NCI-H460 (cell line): ENCODE data around the gene EXOC2. TPM values are rescaled to one million over a fixed set of nuclear protein-coding genes. Genes with fewer than 3 reads are reported as not detected.
"Not testable (repeated sequence)": the region's sequence is repeated elsewhere in the genome, so short reads cannot be mapped to it uniquely, and the experiment has no call there.

Experiments
- DNase-seq: peaks from one replicate; pipeline ENCODE4 v3.0.0-alpha.2; 2016; ENCODE audit warnings: low read depth; ENCODE audit errors: extremely low read depth
- total RNA-seq: library from RNA; depleted of rRNA; stranded (reverse); fragments of >200 nt; shearing (Covaris generic); gene quantifications from 2 replicates; pipeline ENCODE4 v1.2.3, GENCODE V29; 2014

The EXOC2 gene
- total RNA-seq, 1 experiment from 2014 or later, result 28.8 TPM

- DNase-seq, result no peak
Observed at GRCh38 chr6:711925-712324, 19.0 kb upstream of the EXOC2 start.

DNA sequence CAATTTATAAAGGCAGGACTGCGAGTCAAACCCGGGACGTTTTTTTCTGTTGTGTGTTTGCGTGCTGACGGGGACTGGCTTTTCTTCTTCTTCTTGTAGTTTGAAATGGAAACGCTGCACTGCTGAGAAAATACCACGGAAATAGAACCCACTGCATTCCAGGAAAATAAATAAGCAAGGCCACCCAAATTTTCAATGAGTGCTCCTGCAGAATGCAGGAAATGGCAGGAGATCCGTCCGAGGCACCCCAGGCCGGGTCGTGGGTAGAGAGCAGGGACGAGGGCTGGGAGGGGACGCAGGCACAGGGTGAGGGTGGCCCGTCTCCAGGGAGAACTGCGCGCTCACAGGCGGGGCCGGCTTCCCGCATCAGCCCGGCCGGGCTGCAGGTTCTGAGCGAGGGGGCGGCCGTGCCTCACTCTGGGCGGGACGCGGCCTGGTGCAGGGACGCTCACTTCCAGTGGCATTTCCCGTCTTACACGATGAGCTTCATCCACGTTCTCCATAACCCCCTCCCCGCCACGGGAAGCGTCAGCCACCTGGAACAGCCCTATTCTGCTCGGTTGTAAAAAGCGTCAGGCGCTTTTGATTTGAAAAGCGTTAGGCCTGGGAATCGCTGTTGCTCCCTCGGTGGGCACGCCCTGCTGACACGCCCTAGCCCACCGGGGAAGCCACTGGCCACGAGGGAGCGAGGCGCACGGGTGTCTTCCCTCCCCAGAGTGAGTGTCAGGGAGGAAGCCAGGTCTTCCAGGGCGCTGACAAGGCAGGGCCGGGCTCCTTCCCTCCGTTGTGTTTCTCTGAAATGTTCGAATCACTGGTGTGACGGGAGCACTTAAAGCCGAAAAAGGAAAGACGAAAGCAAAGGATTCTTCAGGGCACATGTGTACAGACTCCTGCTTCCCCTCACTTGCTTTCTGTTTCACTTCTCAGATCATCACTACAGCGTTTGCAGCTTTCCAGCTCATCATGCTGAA lies 17.9 kb upstream of the EXOC2 start:
- DNase-seq, result peak; percentile 20

DNA sequence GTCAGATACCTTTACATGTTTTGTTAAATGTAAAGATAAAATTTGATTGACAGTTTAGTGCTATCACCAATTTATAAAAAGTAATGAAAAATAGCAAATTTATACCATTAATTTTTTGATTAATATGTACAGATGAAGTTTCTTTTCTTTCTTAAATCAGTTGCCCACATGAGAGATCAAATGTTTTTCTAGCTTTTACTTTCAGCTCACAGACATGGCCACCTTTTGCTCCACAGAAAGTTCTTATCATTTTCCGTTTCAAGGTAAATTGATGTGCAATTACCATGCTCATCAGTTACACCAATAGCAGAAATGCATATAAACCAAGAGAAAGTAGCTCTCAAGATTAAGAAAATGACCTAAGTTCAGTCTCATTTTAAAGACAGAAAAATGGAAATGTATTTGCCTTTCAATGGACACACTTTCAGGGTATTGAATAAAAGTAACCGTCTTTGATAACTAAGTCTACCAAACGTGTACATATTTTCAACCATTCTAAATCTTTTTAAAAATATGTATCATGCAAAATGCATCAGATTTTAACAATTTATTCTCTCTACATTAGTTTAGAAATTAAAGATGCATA lies 16.6 kb upstream of the EXOC2 start:
- no peak for DNase-seq

DNA sequence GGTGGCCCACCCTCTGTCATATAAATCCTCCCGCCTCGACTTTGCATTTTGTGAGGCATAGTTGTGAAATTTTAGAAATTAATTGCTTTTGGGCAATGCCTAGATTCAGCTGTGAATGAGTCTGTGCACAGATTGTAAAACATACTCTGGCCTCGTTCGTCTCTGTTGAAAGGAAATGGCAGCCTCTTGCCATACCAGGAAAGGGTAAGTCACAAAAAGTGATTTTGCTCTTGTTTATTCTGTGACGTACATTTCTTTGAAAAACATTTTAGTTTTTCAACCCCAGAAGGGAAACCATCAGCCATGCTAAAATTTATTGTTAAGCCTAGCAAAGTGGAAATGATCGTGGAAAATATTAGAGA lies 15.3 kb upstream of the EXOC2 start:
- no peak for DNase-seq

DNA sequence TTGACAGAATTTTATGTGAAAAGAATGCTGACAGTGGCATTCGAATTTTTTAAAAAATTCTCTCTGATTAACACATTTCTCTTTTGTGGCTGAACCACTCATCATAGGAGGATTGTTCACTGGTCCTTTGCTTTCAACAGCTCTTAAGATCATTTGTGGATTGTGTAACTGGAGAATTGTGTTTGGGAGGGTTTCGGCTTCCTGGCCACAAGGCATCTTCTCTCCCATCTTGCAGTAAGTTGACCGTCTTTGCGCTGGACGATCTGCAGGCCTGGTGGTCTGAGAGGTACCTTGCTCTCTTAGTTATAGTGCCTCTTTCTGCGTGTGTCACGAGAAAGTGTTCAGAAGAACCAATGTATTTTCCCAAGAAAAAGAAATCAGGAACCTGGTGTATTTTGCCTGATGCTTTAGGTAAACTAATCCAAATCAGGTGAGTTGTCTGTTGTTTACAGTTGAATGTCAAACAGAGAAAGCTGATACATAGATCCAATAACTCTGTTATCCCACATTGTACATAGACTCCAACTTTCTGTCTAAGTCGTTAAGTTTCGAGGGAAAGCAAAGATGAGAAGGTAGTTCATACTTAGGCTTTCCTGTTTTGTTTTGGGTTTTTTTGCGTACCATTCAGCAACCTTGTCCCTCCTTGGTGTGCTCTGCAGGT lies 14.8 kb upstream of the EXOC2 start:
- DNase-seq, result no peak

- no peak for DNase-seq
Observed at GRCh38 chr6:706819-707381, 14.0 kb upstream of the EXOC2 start.

DNA sequence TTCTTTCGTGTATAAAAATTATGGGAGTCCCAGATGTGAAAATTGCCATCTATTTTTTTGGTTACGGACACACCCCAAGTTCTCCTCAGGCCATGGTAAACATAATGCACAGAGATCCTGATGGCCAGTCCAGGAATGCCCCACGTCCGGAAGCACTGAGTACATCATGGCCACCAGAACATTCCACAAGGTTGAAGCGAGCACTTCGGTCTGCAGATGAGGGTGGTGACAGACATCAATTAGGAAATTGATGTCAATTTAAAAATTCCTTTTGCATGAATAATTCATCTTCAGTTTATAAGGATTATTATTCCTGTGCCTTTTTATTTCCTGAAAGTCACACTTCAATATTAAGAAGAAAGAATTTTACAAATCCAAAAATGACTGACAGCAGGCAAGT lies 13.2 kb upstream of the EXOC2 start:
- no peak for DNase-seq

- no peak for DNase-seq
Observed at GRCh38 chr6:705047-705446, 12.1 kb upstream of the EXOC2 start.

DNA sequence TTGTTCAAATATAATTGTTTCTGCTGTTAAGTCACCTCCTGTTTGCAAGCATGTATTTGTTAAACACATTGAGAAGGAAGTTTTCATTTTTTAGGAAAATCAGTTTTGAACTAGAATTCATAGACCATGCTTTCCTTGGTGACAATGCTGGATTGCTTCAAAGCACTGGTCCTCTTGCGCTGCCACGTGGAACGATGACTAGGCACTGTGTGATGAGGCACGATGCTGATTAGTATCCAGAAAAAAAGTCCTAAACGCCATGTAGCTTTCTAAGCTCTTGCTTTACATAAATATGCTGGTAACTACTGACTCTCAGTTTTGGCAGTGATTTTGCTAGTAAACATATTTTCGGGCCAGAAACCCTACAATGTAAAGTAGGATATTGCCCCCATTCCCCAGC lies 11.1 kb upstream of the EXOC2 start:
- DNase-seq, result no peak

GRCh38 chr6:703552-703951 lies 10.6 kb upstream of the EXOC2 start:
- DNase-seq, result no peak

- DNase-seq, result no peak
Observed at GRCh38 chr6:701700-702479, 9.0 kb upstream of the EXOC2 start.

DNA sequence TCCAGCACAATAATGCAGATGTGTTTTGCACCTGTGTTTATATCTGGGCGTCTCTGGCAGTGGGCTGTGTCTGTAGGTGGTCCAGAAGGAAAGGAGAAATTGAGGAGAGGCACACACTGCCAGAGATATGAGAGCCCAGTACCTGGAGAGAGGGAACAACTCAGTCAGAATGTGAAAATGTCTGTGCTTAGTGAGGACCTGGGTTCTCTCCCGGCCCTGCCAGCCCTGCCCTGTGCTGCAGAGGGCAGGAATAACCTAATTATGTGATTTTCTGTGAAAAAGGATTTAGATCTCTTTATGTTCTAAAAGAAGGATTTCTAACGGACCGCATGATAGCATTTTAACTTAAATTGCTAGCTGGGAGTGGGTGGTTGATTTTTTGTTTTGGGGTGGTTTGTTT lies 8.3 kb upstream of the EXOC2 start:
- no peak for DNase-seq

DNA sequence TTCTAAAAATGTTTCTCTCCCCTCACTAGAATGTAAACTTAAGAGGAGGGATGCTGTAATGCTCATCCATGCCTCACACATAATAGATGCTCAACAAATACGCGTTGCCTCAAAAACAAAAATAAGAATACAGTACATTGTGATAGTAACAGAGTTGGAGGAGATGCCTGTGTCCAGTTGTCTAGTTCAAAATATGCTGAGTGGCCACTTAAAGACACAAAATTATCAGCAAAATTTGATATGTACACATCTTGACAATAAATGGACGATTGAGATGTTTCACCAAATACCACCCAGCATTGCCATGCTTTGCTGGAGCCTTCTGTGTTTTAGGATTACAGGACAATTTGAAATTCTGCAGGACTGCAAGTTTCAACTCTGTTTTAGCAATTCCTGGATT lies 7.6 kb upstream of the EXOC2 start:
- no peak for DNase-seq

GRCh38 chr6:699319-699718 lies 6.4 kb upstream of the EXOC2 start:
- DNase-seq, result no peak

GRCh38 chr6:694431-695126 lies 1.6 kb upstream of the EXOC2 start:
- not testable (repeated sequence) for DNase-seq

- DNase-seq, result no peak
Observed at GRCh38 chr6:693723-694009, 727 bp upstream of the EXOC2 start.

DNA sequence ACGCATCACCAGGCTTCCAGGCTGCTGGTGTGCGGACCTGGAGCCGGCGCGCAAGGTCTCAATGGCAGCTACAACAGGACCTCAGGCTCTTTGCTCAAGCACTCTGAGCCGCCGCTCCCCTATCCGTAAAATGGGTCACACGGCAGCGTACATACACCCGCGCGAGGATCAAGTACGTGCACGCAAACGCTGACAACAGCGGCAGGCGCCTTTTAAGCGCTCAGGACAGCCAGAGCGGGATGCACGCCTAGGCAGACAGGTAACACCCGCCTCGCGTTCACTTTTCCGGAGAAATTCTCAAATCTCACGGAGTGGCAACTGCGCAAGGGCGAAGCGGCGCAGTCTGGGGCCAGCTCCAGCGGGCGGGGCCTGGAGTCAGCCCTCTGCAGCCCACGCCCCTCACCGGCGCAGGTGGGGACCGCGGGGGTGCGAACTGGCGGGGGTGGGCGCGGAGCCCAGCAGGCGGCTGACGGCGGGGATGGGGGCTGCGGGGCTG lies 535 bp downstream of the EXOC2 start:
- no peak for DNase-seq

GRCh38 chr6:689223-689622 lies 3.7 kb downstream of the EXOC2 start:
- no peak for DNase-seq

DNA sequence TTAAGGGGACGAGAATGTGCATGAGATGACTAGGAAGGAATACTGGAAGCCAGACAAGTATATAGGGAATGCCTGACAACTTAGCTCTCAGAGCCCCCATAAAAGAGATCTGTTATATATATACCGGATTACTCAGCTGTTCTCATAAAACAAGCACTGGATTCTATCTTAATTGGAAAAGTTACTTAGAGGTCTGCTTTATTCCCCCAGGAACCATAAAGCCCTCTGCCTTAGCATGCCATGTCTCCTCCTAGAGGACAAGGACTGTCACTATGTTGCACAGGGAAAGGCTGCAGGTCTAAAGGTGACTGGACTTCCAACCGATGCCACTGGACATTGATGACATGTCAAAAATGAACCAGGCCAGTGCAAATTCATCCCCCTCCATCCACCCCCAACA lies 6.4 kb downstream of the EXOC2 start:
- DNase-seq, result no peak
